IPS-15b (cell line): ENCODE data around the gene TBC1D4.

Experiments
- H3K27me3 ChIP-seq: one replicate; pipeline ENCODE4 v1.6.1; 2013; ENCODE audit warnings: low read length; ENCODE audit not compliant: control insufficient read depth, insufficient read depth
- H3K36me3 ChIP-seq: one replicate; pipeline ENCODE4 v1.6.1; 2013; ENCODE audit warnings: low read length; ENCODE audit not compliant: control insufficient read depth, insufficient read depth
- H3K4me1 ChIP-seq: one replicate; pipeline ENCODE4 v1.6.1; 2013; ENCODE audit warnings: mild to moderate bottlenecking, low read length; ENCODE audit not compliant: control insufficient read depth, insufficient read depth
- H3K4me3 ChIP-seq: one replicate; pipeline ENCODE4 v1.5.1; 2013; ENCODE audit warnings: low read depth, low read length
- H3K9ac ChIP-seq: one replicate; pipeline ENCODE4 v1.6.1; 2013; ENCODE audit warnings: low read depth, mild to moderate bottlenecking, low read length
- H3K9me3 ChIP-seq: one replicate; pipeline ENCODE4 v1.6.1; 2013; ENCODE audit warnings: mild to moderate bottlenecking, low read length; ENCODE audit not compliant: control insufficient read depth, insufficient read depth

The TBC1D4 gene

DNA sequence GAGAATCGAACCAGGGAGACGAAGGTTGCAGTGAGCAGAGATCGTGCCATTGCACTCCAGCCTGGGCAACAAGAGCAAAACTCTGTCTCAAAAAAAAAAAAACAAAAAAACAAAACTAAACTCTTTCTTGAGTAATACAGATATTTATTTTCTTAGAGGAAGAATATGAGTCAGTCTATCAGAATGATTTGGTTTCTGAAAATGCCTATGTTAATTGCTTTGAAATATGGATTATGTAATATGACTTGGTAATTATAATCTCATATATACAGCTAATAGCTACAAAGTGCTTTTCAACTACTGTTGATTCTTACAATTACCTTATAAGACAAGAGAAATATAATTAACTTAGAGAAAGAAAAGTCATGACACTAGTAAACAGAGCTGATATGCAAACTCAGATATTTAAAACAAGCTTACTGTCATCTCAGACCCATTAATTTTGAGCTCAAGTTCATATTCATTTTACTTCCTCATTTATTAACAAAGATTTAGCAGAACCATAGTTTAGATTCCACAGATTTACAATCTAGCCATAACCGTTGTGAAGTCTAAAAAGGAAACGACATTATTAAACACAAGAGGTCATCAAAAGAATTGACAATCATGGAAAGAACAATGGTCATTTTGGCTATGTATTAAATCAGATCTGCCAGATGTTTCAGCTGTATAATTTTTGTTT is 88.0 kb downstream of the TBC1D4 start:
- no peaks in the 10 kb centered on the region for H3K4me1 ChIP-seq
- H3K36me3 ChIP-seq: no peaks in the 10 kb centered on the region

GRCh38 chr13:75391432-75392100 is 90.4 kb downstream of the TBC1D4 start:
- H3K4me1 ChIP-seq: no peaks in the 10 kb centered on the region
- H3K9me3 ChIP-seq: no peaks in the 10 kb centered on the region
- no peaks in the 10 kb centered on the region for H3K27me3 ChIP-seq
- no peaks in the 10 kb centered on the region for H3K36me3 ChIP-seq
- H3K9ac ChIP-seq: no peak overlapping the region
- no peak overlapping the region for H3K4me3 ChIP-seq

More for the DNA sequence above, 88.0 kb downstream of the TBC1D4 start:
- no peaks in the 10 kb centered on the region for H3K9me3 ChIP-seq
- H3K27me3 ChIP-seq: no peaks in the 10 kb centered on the region
- H3K4me3 ChIP-seq: no peak overlapping the region
- H3K9ac ChIP-seq: no peak overlapping the region

DNA sequence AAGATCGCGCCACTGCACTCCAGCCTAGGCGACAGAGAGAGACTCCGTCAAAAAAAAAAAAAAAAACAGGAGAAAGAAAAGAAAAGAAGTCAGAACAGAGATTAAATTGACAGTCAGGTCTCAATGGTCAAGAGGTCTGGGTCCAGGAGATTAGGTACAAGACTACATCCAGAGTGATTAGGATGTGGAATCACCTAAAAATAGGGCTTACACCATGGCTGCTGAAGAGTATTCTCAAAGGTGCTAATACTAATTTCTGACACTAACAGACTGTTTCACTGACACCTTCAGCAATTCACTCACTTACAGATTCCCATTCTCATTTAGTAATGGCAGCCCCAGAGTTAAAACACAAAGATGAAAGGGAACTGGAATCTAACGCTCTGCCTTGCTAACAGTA is 91.7 kb downstream of the TBC1D4 start:
- no peaks in the 10 kb centered on the region for H3K4me1 ChIP-seq
- H3K9me3 ChIP-seq: no peaks in the 10 kb centered on the region
- no peaks in the 10 kb centered on the region for H3K36me3 ChIP-seq
- no peak overlapping the region for H3K9ac ChIP-seq
- H3K4me3 ChIP-seq: no peak overlapping the region
- H3K27me3 ChIP-seq: no peaks in the 10 kb centered on the region

- Histone ChIP-seq H3K4me1 (no peaks in the 10 kb centered on the region), H3K4me3 (no peak overlapping the region), H3K9ac (no peak overlapping the region), H3K9me3 (no peaks in the 10 kb centered on the region), H3K36me3 (no peaks in the 10 kb centered on the region), H3K27me3 (no peaks in the 10 kb centered on the region)
These were observed 96.3 kb downstream of the TBC1D4 start for GRCh38 chr13:75385708-75386083.

- H3K4me1 ChIP-seq: no peaks in the 10 kb centered on the region
- H3K36me3 ChIP-seq: no peaks in the 10 kb centered on the region
These were observed 96.9 kb downstream of the TBC1D4 start for GRCh38 chr13:75384879-75385707.

DNA sequence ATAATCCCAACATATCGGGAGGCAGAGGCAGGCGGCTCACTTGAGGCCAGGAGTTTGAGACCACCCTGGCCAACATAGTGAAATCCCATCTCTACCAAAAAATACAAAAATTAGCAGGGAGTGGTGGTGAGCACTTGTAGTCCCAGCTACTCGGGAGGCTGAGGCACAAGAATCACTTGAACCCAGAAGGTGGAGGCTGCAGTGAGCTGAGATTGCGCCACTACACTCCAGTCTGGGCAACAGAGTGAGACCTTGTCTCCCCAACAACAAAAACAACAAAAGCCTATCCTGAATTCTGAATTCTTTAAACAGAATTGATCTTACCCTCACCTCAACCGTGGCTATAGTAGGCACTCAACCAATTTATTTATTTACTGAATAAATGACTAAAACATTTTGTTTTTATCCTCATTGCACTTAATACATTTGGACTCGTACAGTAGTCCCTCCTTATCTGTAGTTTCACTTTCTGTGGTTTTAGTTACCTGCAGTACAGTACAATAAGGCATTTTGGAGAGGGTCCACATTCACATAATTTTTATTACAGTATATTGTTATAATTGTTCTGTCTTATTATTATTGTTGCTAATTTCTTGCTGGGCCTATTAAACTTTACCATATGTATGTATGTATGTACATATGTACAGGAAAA is 98.8 kb downstream of the TBC1D4 start:
- H3K27me3 ChIP-seq: no peaks in the 10 kb centered on the region
- no peak overlapping the region for H3K4me3 ChIP-seq
- H3K4me1 ChIP-seq: no peaks in the 10 kb centered on the region
- H3K9ac ChIP-seq: no peak overlapping the region
- no peaks in the 10 kb centered on the region for H3K36me3 ChIP-seq
- H3K9me3 ChIP-seq: no peaks in the 10 kb centered on the region

More at GRCh38 chr13:75384879-75385707, 96.9 kb downstream of the TBC1D4 start:
- H3K9me3 ChIP-seq: no peaks in the 10 kb centered on the region
- no peak overlapping the region for H3K4me3 ChIP-seq
- H3K27me3 ChIP-seq: no peaks in the 10 kb centered on the region
- H3K9ac ChIP-seq: no peak overlapping the region

DNA sequence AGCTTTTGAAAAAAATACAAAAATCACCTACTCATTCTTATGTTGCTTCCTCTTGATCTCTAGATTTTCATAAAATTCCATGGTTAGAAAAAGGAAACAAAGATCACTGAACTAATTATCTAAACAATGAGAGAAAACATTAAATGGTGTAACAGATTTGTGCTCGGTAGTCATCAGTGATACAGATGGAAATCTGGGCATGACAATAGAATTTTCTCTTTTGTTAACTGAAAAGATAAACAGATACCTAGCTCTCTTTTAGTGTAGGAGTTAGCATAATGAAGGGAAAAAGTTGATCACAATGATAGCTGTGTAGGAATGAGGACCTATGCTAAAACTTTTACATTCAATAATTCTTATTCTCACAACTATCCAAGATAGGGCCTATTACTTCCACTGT is 103.7 kb downstream of the TBC1D4 start:
- Histone ChIP-seq H3K9me3 (no peaks in the 10 kb centered on the region), H3K4me3 (no peak overlapping the region), H3K4me1 (no peaks in the 10 kb centered on the region), H3K36me3 (no peaks in the 10 kb centered on the region), H3K9ac (no peak overlapping the region), H3K27me3 (no peaks in the 10 kb centered on the region)

GRCh38 chr13:75376792-75377402 is 105.1 kb downstream of the TBC1D4 start:
- Histone ChIP-seq H3K4me3 (no peak overlapping the region), H3K4me1 (no peaks in the 10 kb centered on the region), H3K9ac (no peak overlapping the region), H3K36me3 (no peaks in the 10 kb centered on the region), H3K27me3 (no peaks in the 10 kb centered on the region), H3K9me3 (no peaks in the 10 kb centered on the region)

DNA sequence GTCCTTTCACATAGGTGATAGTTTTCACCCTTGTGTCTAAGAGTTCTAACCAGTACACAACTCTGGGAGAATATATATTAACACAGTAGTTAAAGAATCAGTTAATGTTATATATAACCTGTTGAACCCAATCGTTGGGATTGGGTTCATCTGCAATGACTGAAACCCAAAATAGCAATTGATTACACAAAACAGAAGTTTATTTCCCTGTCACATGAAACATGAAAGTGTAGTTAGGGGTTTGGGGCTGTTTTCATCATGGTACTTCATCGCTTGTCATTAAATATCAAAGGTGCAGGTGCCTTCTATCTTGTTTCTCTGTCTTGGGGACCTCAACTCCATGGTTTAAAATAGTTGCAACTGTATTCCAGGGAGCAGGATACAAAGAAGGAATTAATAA is 106.6 kb downstream of the TBC1D4 start:
- H3K9me3 ChIP-seq: no peaks in the 10 kb centered on the region
- no peaks in the 10 kb centered on the region for H3K4me1 ChIP-seq
- H3K36me3 ChIP-seq: no peaks in the 10 kb centered on the region
- no peak overlapping the region for H3K9ac ChIP-seq
- no peak overlapping the region for H3K4me3 ChIP-seq
- H3K27me3 ChIP-seq: no peaks in the 10 kb centered on the region

GRCh38 chr13:75373988-75374387 is 108.0 kb downstream of the TBC1D4 start:
- Histone ChIP-seq H3K4me3 (no peak overlapping the region), H3K27me3 (no peaks in the 10 kb centered on the region), H3K4me1 (no peaks in the 10 kb centered on the region), H3K9ac (no peak overlapping the region), H3K9me3 (no peaks in the 10 kb centered on the region), H3K36me3 (no peaks in the 10 kb centered on the region)
